Testis (tissue), 5 donors: ENCODE results near the gene EPS15. TPM values are rescaled to one million over a fixed set of nuclear protein-coding genes. Genes with fewer than 3 reads are reported as not detected.

Experiments
- DNase-seq: peaks from one replicate; pipeline ENCODE4 v3.0.0-alpha.2; 2019
- H3K27ac ChIP-seq, 2 donors: fragments of 200-600 bp; sonication (generic); one replicate each; pipeline ENCODE4 v1.5.1; 2019
- H3K27me3 ChIP-seq: fragments of 200-600 bp; sonication (generic); one replicate; pipeline ENCODE4 v1.5.1; 2019
- H3K36me3 ChIP-seq: fragments of 200-600 bp; sonication (generic); one replicate; pipeline ENCODE4 v1.5.1; 2017; ENCODE audit warnings: low read depth; ENCODE audit errors: missing control alignments
- H3K4me1 ChIP-seq: fragments of 200-600 bp; sonication (generic); one replicate; pipeline ENCODE4 v1.5.1; 2019
- H3K4me3 ChIP-seq, 2 donors: fragments of 200-600 bp; sonication (generic); one replicate each; pipeline ENCODE4 v1.5.1; 2017 to 2019
- H3K9me3 ChIP-seq: fragments of 200-600 bp; sonication (generic); one replicate; pipeline ENCODE4 v1.5.1; 2017
- CTCF ChIP-seq, 3 experiments: fragments of 450-650 bp in 2 of 3; fragments of 200-600 bp in 1 of 3; sonication (generic) in 1 of 3; IDR thresholded peaks; one replicate each; pipeline ENCODE4 v1.5.1; 2016 to 2019; ENCODE audit warnings: antibody characterized with exemption in 3 of 3, mild to moderate bottlenecking in 2 of 3, moderate library complexity in 1 of 3
- POLR2A ChIP-seq: fragments of 450-650 bp; IDR thresholded peaks from one replicate; pipeline ENCODE4 v1.6.1; 2017; ENCODE audit warnings: antibody characterized with exemption, mild to moderate bottlenecking, moderate library complexity
- WGBS, 2 donors: methylation state at CpG; one replicate each; pipeline ENCODE4 v1.1.5; 2018; 5-methylcytosine and 5-hydroxymethylcytosine counted together
- intact Hi-C: fragments of 100-400 bp; cut with DNase I; formaldehyde crosslinking; loops from one replicate; pipeline ENCODE4 v1.15.1; 2023; ENCODE audit warnings: low total_unique reads
- long read RNA-seq, 2 donors: transcript quantifications; one replicate each; lab custom pipeline, GENCODE V29; 2026
- polyA plus RNA-seq: library from polyadenylated mRNA; stranded (reverse); fragments of 350-450 nt; fragmentation: Illumina TruSeq; extraction: RNeasy Lipid Tissue Mini Kit (QIAGEN cat#74804); gene quantifications from one replicate; pipeline ENCODE4 v1.2.3, GENCODE V29; 2014; ENCODE audit warnings: low read depth, low replicate concordance; ENCODE audit not compliant: insufficient read depth
- total RNA-seq, 2 donors: library from RNA; depleted of rRNA; stranded (reverse); fragments of >200 nt; gene quantifications; one replicate each; pipeline ENCODE4 v1.2.3, GENCODE V29; 2016

EPS15 gene
- total RNA-seq (100 to 1,000 TPM; 108 to 127 TPM), polyA plus RNA-seq (77.2 TPM)
- long read RNA-seq, donor 1, full-length matches to known transcripts = 4 of 98 reads
- long read RNA-seq, donor 1, partial matches to known transcripts = 94 of 98 reads
- long read RNA-seq, donor 1, other reads (novel, unspliced or antisense) = 0 of 98 reads
- long read RNA-seq, donor 2, full-length matches to known transcripts = 3 of 8 reads
- long read RNA-seq, donor 2, partial matches to known transcripts = 5 of 8 reads
- long read RNA-seq, donor 2, other reads (novel, unspliced or antisense) = 0 of 8 reads

- intact Hi-C loops = no loop called here
- DNase-seq = peak; percentile 90
- H3K4me1 ChIP-seq = peaks cover 22% of the 10 kb centered on the region
- no peaks in the 10 kb centered on the region for H3K36me3 ChIP-seq
- H3K27ac ChIP-seq = peak within 1 kb of the TSS; percentile 87 to 94
- H3K9me3 ChIP-seq = no peaks in the 10 kb centered on the region
- no peak for TF ChIP-seq POLR2A
- no peak for TF ChIP-seq CTCF (IDR thresholded peaks at IDR 0.05)
- no peaks in the 10 kb centered on the region for H3K27me3 ChIP-seq
- peak within 1 kb of the TSS; percentile 79 to 96 for H3K4me3 ChIP-seq
- 1 to 4% methylated on average over 14 to 50 of the region's 56 CpGs for WGBS, 2 donors
Observed at GRCh38 chr1:51519048-51519864, at the start of gene EPS15. TSS of gene EPS15 (minus strand) at chr1:51519266. CDS start at chr1:51519231, 35 bp downstream.

- Histone ChIP-seq H3K27ac (peak overlapping the region in 1 of 2 donors; percentile 17), H3K4me1 (peaks cover 32% of the 10 kb centered on the region), H3K9me3 (no peaks in the 10 kb centered on the region), H3K27me3 (no peaks in the 10 kb centered on the region), H3K36me3 (no peaks in the 10 kb centered on the region), H3K4me3 (no peak overlapping the region)
- intact Hi-C loops = no loop called here
- 84 to 92% methylated on average over 7 of the region's 7 CpGs for WGBS, 2 donors
- TF ChIP-seq POLR2A (no peak), CTCF (IDR thresholded peaks at IDR 0.05) (no peak)
- DNase-seq = no peak
Observed at GRCh38 chr1:51568231-51568935, 49.3 kb upstream of the EPS15 start.

GRCh38 chr1:51567653-51568052 lies 48.6 kb upstream of the EPS15 start:
- no peaks in the 10 kb centered on the region for H3K36me3 ChIP-seq
- H3K9me3 ChIP-seq = no peaks in the 10 kb centered on the region
- DNase-seq = no peak
- TF ChIP-seq CTCF (IDR thresholded peaks at IDR 0.05) = no peak
- TF ChIP-seq POLR2A = no peak
- intact Hi-C loops = no loop called here
- H3K27ac ChIP-seq = no peak overlapping the region
- H3K4me1 ChIP-seq = peaks cover 32% of the 10 kb centered on the region
- H3K4me3 ChIP-seq = no peak overlapping the region
- H3K27me3 ChIP-seq = no peaks in the 10 kb centered on the region

GRCh38 chr1:51566260-51566659 lies 47.2 kb upstream of the EPS15 start:
- DNase-seq = no peak
- Histone ChIP-seq H3K4me3 (no peak overlapping the region), H3K4me1 (peaks cover 27% of the 10 kb centered on the region), H3K27me3 (no peaks in the 10 kb centered on the region), H3K9me3 (no peaks in the 10 kb centered on the region), H3K36me3 (no peaks in the 10 kb centered on the region), H3K27ac (no peak overlapping the region)
- 93% methylated on average over 3 of the region's 3 CpGs for WGBS, 2 donors
- TF ChIP-seq CTCF (IDR thresholded peaks at IDR 0.05) (no peak), POLR2A (no peak)
- intact Hi-C loops = no loop called here
